ENCODE data around the gene ATXN1L.
"Not testable (repeated sequence)": the region's sequence is repeated elsewhere in the genome, so short reads cannot be mapped to it uniquely, and the experiment has no call there.

ATXN1L gene, protein sequence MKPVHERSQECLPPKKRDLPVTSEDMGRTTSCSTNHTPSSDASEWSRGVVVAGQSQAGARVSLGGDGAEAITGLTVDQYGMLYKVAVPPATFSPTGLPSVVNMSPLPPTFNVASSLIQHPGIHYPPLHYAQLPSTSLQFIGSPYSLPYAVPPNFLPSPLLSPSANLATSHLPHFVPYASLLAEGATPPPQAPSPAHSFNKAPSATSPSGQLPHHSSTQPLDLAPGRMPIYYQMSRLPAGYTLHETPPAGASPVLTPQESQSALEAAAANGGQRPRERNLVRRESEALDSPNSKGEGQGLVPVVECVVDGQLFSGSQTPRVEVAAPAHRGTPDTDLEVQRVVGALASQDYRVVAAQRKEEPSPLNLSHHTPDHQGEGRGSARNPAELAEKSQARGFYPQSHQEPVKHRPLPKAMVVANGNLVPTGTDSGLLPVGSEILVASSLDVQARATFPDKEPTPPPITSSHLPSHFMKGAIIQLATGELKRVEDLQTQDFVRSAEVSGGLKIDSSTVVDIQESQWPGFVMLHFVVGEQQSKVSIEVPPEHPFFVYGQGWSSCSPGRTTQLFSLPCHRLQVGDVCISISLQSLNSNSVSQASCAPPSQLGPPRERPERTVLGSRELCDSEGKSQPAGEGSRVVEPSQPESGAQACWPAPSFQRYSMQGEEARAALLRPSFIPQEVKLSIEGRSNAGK

DNA sequence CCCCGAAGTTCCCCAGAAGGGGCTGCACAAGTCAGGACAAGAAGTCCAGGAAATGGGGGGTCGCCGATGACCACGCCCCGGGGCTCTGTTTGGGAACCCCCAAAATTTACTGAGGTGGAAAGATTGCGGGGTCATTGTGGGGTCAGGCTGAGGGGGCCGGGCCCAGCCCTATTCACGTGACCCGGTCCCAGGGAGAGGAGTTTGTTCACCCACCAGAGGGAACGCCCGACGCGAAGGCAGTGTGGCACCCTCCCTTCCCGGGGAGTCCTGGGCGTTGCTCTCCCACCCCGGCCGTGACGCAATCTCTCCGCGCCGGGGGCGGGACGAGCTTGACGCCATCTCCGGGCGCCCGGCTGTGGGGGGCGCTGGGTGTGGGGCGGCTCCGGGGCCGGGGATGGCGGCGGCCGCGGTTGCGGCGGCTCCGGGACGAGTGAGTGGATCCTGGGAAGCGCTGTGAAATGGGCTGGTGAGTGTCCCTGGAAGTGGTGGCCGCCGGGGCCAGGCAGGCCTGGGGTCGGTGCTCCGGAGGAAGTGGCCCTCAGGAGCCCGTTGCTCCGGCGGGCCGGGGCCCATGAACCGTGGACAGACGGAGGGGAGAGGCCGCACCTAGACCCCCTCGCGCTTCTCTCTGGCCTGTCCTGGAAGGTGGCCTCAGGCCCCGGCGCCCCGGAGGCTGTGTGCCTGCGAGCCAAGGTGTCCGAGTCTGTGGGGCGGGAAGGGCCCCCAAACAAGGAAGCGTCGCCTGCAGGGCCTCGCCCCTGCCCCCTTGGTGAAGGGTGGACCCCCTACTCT is at the start of gene ATXN1L:
ATXN1L (plus strand) TSS at position 338 of the 792 bp plus-strand sequence. CDS start 3,765 bp downstream, outside the sequence.
- Histone ChIP-seq H3K27me3 (ENCODE audit: insufficient read depth, insufficient read length) (no peaks in the 10 kb centered on the region), H3K36me3 (ENCODE audit: insufficient read depth, insufficient read length, low read length) (peaks cover 33% of the 10 kb centered on the region), H3K4me3 (ENCODE audit: insufficient read length, low read depth) (peak within 1 kb of the TSS; percentile 99), H3K4me1 (ENCODE audit: insufficient read depth, insufficient read length) (peaks cover 2% of the 10 kb centered on the region), H3K9me3 (ENCODE audit: insufficient read depth, low read length) (no peaks in the 10 kb centered on the region), H3K9ac (ENCODE audit: insufficient read length, low read depth) (peak within 1 kb of the TSS; percentile 99)
- DNase-seq (ENCODE audit: low read depth, low spot score) = peak; percentile 75
- TF ChIP-seq ZNF274 (IDR thresholded peaks at IDR 0.05; ENCODE audit: low read depth, low read length) (no peak), YY1 (IDR thresholded peaks at IDR 0.05; ENCODE audit: insufficient read depth, insufficient read length) (no peak), SUZ12 (IDR thresholded peaks at IDR 0.05; ENCODE audit: extremely low read depth, insufficient read depth, insufficient read length) (no peak)

DNA sequence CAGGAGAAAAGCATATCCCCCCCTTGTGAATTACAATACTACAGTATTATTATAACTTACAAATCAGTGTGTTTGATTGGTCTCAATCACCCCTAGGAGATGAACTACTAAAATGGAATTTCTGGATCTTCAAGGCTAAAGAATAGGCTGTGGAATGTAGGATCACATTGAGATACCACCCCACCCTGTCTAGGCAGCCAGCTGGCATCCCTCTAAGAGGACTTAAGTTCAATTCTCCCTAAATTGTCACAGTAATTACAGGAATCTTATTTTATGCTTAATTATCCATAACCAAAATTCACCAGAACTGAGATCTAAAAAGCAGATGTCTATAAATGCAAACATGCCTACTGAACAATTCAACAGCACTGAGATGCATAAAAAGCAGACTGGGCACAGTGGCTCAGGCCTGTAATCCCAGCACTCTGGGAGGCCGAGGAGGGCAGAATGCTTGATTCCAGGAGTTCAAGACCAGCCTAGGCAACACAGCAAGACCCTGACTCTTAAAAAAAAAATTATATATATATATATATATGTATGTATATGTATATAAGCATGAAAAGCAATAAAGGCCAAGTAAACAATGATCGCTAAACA is 49.2 kb upstream of the ATXN1L start:
- Histone ChIP-seq H3K4me1 (ENCODE audit: insufficient read depth, insufficient read length) (no peaks in the 10 kb centered on the region), H3K4me3 (ENCODE audit: insufficient read length, low read depth) (no peak overlapping the region), H3K36me3 (ENCODE audit: insufficient read depth, insufficient read length, low read length) (peaks cover 38% of the 10 kb centered on the region)

DNA sequence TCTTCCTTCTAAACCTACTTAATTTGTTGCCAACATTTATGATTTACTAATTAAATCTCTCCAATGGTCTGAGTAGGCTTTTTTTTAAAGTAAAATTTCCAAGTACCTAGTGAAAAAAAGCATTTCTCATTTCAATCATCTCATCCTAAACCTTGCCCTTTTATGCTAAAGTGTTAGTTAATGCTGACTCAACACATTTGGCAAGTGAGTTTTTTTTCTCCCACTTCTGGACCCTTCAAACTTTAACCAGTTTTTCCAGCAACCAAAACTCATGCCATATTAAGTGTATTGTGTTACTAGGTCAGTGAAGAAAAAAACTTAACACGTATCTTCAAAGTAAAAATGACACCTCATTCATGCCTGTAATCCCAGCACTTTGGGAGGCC is 42.5 kb upstream of the ATXN1L start:
- TF ChIP-seq ZNF274 (IDR thresholded peaks at IDR 0.05; ENCODE audit: low read depth, low read length) (no peak), SUZ12 (IDR thresholded peaks at IDR 0.05; ENCODE audit: extremely low read depth, insufficient read depth, insufficient read length) (no peak), YY1 (IDR thresholded peaks at IDR 0.05; ENCODE audit: insufficient read depth, insufficient read length) (no peak)
- H3K27me3 ChIP-seq (ENCODE audit: insufficient read depth, insufficient read length) = no peaks in the 10 kb centered on the region

More for the DNA sequence above, 49.2 kb upstream of the ATXN1L start:
- Histone ChIP-seq H3K27me3 (ENCODE audit: insufficient read depth, insufficient read length) (no peaks in the 10 kb centered on the region), H3K9ac (ENCODE audit: insufficient read length, low read depth) (no peak overlapping the region), H3K9me3 (ENCODE audit: insufficient read depth, low read length) (no peaks in the 10 kb centered on the region)
- TF ChIP-seq YY1 (IDR thresholded peaks at IDR 0.05; ENCODE audit: insufficient read depth, insufficient read length) = no peak
- TF ChIP-seq SUZ12 (IDR thresholded peaks at IDR 0.05; ENCODE audit: extremely low read depth, insufficient read depth, insufficient read length) = no peak
- no peak for TF ChIP-seq ZNF274 (IDR thresholded peaks at IDR 0.05; ENCODE audit: low read depth, low read length)
- no peak for DNase-seq (ENCODE audit: low read depth, low spot score)

DNA sequence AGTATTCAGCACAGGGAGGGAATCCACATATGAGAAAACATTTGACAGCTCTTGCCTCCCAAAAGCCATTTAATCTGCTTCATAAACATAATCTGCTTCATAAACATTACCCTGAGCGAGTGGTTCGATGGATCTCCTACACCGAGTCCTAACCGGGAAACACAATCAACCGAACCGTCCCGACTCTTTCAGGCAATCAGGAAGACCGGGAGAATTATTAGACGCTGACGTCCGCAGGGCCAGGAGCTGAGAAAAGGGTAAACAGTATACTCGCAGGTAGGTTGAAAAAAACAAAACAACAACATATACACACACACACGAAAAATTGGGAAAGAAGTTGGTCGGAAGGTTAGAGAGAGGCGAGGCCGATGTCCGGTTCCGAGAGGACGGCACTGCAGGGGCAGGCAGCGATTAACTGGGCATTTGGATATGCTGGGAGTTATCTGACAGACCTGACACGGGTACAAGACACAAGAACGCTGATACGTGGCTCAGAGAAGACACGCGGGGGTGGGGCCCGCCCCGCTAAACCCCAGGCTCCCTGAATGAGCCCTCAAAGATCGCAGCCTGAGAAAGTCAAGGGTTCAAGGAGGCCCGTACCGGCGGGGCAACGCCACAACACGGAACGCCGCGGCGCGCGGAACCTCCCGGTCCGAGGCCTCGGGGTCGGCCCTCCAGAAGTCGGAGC is 37.7 kb upstream of the ATXN1L start:
- no peaks in the 10 kb centered on the region for H3K27me3 ChIP-seq (ENCODE audit: insufficient read depth, insufficient read length)
- DNase-seq (ENCODE audit: low read depth, low spot score) = no peak
- H3K4me3 ChIP-seq (ENCODE audit: insufficient read length, low read depth) = peak overlapping the region; percentile 95
- no peak for TF ChIP-seq ZNF274 (IDR thresholded peaks at IDR 0.05; ENCODE audit: low read depth, low read length)
- no peak for TF ChIP-seq SUZ12 (IDR thresholded peaks at IDR 0.05; ENCODE audit: extremely low read depth, insufficient read depth, insufficient read length)
- no peak for TF ChIP-seq YY1 (IDR thresholded peaks at IDR 0.05; ENCODE audit: insufficient read depth, insufficient read length)
- H3K4me1 ChIP-seq (ENCODE audit: insufficient read depth, insufficient read length) = no peaks in the 10 kb centered on the region
- no peaks in the 10 kb centered on the region for H3K9me3 ChIP-seq (ENCODE audit: insufficient read depth, low read length)
- peaks cover 40% of the 10 kb centered on the region for H3K36me3 ChIP-seq (ENCODE audit: insufficient read depth, insufficient read length, low read length)
- peak overlapping the region; percentile 96 for H3K9ac ChIP-seq (ENCODE audit: insufficient read length, low read depth)

More for the DNA sequence above, 42.5 kb upstream of the ATXN1L start:
- no peak for DNase-seq (ENCODE audit: low read depth, low spot score)
- H3K4me1 ChIP-seq (ENCODE audit: insufficient read depth, insufficient read length) = no peaks in the 10 kb centered on the region
- H3K9me3 ChIP-seq (ENCODE audit: insufficient read depth, low read length) = no peaks in the 10 kb centered on the region
- peaks cover 64% of the 10 kb centered on the region for H3K36me3 ChIP-seq (ENCODE audit: insufficient read depth, insufficient read length, low read length)
- no peak overlapping the region for H3K4me3 ChIP-seq (ENCODE audit: insufficient read length, low read depth)
- H3K9ac ChIP-seq (ENCODE audit: insufficient read length, low read depth) = no peak overlapping the region

DNA sequence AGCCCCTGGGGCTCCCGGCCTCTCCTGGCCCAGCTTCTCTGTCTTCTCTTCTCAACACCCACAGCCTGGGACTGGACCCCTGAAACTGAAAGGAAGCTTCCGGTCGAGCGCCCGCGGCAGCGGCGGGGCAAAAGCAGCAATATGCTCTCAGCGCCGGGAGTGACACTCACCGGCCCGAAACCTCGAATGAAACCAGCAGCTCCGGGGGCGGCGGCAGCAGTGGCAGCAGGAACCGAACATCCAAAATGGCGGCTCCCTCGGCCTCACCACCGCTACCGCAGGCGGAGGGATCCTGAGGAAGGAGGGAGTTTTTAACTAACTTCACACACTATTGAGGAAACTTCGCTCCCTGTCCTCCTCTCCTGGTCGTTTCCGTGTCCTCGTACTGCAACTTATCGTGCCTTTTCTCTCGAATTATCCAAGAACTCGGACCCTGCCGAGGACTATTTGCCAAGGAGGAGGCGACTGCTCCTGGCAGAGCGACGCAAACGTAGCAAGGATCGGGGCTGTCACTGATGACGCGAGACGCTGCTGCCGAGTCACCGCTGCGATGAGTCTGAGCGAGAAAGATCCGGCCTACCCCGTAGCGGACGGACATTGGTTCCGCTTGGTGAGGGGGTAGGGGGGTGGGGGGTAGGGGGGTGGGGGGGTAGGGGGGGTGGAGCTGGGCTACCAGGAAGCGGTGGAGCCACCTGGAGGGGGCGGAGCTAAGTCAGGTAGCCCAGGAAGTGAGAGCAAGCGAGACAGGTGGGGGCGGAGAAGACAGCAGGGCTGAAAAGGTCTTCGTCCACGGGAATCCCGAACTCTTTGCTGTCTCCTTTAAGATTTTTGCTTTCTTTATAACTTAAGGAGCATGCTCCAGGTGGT is 37.0 kb upstream of the ATXN1L start, which contains the start of gene AP1G1:
AP1G1 (minus strand) TSS at position 242 of the 867 bp plus-strand sequence. CDS start 19,355 bp downstream, outside the sequence.
- H3K36me3 ChIP-seq (ENCODE audit: insufficient read depth, insufficient read length, low read length) = peaks cover 35% of the 10 kb centered on the region
- H3K4me3 ChIP-seq (ENCODE audit: insufficient read length, low read depth) = peak within 1 kb of the TSS; percentile 95
- H3K27me3 ChIP-seq (ENCODE audit: insufficient read depth, insufficient read length) = no peaks in the 10 kb centered on the region
- TF ChIP-seq YY1 (IDR thresholded peaks at IDR 0.05; ENCODE audit: insufficient read depth, insufficient read length) (peak; percentile 91), ZNF274 (IDR thresholded peaks at IDR 0.05; ENCODE audit: low read depth, low read length) (no peak), SUZ12 (IDR thresholded peaks at IDR 0.05; ENCODE audit: extremely low read depth, insufficient read depth, insufficient read length) (no peak)
- H3K4me1 ChIP-seq (ENCODE audit: insufficient read depth, insufficient read length) = no peaks in the 10 kb centered on the region
- peak; percentile 98 for DNase-seq (ENCODE audit: low read depth, low spot score)
- no peaks in the 10 kb centered on the region for H3K9me3 ChIP-seq (ENCODE audit: insufficient read depth, low read length)
- peak within 1 kb of the TSS; percentile 96 for H3K9ac ChIP-seq (ENCODE audit: insufficient read length, low read depth)

DNA sequence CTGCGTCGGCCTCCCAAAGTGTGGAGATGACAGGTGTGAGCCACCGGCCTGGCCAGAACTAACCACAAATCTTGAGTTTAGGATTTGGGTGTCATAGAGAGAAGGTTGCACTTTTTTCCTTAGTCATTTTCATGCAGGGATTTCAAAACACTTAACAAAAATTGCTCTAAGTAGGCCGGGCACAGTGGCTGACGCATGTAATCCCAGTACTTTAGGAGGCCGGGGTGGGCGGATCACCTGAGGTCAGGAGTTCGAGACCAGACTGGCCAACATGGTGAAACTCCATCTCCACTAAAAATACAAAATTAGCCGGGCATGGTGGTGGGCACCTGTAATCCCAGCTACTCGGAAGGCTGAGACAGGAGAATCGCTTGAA is 35.6 kb upstream of the ATXN1L start:
- DNase-seq (ENCODE audit: low read depth, low spot score); H3K27me3 ChIP-seq (ENCODE audit: insufficient read depth, insufficient read length); H3K4me1 ChIP-seq (ENCODE audit: insufficient read depth, insufficient read length); H3K9me3 ChIP-seq (ENCODE audit: insufficient read depth, low read length); H3K9ac ChIP-seq (ENCODE audit: insufficient read length, low read depth); H3K4me3 ChIP-seq (ENCODE audit: insufficient read length, low read depth): not testable (repeated sequence)
- H3K36me3 ChIP-seq (ENCODE audit: insufficient read depth, insufficient read length, low read length) = peaks cover 25% of the 10 kb centered on the region
